HG02610 (cell line): Measurements from ENCODE around the gene ITGAD.
A peak's percentile ranks its signal among the peaks of the same experiment; 100 is the strongest.

Experiments used
- ATAC-seq: cut with Tn5 transposase; IDR thresholded peaks from one replicate; pipeline ENCODE4 v1.9.1; 2021; ENCODE audit warnings: mild to moderate bottlenecking, moderate library complexity; ENCODE audit not compliant: unreplicated experiment

Gene ITGAD

DNA sequence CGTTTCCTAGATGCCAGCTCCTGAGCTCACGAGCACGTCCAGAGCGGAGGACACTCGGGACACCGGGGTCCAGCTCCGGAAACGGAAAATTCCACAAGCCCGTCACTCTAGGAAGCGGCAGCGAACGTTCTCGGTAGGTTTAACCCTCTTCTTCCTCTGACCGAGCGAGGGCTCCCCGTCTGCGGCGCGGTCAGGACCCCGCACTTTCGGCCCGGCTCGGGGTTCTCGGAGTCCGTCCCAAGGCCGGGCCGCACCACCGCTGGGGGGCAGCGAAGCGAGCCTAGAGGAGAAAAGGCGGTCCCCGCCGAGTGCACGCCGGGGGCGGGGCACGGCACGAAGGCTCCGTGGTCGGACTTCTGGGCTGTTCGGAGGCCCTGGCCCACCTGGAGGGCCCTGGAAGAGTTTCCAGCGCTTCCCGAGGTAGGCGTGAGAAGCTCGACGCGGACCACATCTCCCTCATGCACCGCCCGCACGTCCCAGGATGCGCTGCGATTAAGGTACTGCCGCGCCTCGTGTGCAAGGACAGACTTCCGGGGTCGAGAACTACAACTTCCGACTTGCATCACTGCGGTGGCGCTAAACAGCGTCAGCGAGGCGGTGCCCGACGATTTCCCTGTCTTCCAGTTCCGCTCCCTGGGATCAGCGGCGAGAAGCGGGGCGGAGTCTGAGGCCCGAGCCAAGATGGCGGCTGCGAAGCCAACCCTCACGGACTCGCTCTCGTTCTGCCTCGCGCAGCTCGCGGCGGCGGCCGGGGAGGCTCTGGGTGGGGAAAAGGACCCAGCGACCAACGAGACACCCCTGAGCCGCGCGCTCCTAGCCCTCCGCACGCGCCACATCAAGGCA lies 65.9 kb downstream of the ITGAD start, which contains the start of gene ARMC5:
TSS of gene ARMC5 (plus strand) at position 658 of the 843 bp plus-strand sequence. CDS start at position 682, 24 bp downstream.
- peak; percentile 77 for ATAC-seq

DNA sequence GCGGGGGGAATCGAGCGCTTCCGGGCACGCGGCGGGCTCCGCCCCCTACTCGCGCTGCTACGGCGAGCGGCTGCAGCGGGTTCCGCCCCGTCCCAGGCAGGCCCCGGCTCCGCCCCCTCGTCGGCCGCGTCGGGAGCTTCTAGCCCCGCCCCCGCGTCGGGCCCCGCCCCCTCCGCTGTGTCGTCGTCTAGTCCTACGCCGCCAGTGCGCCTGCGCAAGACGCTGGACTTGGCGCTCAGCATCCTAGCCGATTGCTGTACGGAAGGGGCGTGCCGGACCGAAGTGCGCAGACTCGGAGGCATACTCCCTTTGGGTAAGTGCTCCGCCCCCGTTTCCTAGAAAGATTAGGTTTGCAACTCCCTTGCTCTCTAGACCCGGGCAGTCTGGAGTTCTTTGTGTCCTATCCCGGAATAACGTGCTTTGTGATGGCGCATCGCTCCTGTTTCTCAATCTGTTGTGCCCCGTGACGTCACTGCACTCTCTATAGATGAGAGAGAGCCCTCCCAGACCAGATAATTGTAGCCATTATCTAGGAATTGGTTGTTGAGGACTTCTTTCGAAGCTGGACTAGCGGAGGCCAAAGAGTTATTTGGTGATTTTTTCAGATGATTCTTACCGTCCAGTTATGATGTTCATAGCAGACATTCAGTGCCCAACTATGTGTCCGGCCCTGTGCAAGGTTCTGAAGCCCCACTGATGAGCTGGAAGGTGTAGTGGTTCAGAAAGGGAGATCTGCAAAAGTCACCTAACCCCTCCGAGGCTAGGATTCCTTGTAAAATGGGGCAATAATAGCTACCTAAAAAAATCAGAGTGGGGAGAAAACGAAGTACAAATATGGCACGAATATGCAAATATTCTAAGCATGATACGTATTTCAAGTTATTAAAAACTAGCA lies 66.8 kb downstream of the ITGAD start:
- ATAC-seq = peak; percentile 68

DNA sequence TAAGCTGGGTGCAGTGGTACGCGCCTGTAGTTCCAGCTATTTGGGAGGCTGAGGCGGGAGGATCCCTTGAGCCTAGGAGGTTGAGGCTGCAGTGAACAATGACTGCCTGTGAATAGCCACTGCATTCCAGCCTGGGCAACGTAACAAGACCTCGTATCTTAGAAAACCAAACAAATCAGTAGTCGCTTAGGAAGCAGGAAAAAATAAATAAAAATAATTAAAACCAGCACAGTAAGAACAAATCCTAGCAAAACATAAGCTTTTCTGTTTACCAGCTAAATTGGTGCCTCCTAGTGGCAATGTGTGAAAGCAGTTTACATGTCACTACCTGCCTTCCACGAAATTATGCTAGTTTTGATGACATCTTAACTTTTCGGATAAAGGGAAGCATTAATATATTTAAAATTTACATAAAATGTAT lies 67.5 kb downstream of the ITGAD start:
- no peak for ATAC-seq

DNA sequence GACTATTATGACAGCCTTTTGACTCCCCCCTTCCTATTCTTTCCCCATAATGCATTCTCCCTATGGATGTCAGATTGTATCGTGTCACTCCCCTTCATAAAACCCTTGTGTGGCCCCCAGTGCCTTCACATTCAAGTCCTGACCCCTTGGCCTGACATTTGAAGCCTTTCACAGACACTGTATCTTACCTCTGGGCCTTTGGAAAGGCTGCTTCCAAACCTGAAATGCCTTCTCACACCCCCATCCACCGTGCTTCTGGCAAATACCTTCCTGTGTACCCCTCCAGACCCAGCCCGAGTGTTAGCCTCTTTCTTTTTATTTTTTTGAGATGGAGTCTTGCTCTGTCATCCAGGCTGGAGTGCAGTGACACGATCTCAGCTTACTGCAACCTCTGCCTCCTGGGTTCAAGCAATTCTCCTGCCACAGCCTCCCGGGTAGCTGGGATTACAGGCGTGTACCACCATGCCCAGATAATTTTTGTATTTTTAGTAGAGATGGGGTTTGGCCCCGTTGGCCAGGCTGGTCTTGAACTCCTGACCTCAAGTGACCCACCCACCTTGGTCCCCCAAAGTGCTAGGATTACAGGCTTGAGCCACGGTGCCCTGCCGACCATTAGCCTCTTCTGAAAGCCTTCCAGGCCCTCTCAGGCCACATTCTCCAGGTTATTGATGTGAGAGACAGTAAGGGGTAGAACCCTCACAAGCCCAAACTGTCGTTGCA lies 68.2 kb downstream of the ITGAD start:
- no peak for ATAC-seq

DNA sequence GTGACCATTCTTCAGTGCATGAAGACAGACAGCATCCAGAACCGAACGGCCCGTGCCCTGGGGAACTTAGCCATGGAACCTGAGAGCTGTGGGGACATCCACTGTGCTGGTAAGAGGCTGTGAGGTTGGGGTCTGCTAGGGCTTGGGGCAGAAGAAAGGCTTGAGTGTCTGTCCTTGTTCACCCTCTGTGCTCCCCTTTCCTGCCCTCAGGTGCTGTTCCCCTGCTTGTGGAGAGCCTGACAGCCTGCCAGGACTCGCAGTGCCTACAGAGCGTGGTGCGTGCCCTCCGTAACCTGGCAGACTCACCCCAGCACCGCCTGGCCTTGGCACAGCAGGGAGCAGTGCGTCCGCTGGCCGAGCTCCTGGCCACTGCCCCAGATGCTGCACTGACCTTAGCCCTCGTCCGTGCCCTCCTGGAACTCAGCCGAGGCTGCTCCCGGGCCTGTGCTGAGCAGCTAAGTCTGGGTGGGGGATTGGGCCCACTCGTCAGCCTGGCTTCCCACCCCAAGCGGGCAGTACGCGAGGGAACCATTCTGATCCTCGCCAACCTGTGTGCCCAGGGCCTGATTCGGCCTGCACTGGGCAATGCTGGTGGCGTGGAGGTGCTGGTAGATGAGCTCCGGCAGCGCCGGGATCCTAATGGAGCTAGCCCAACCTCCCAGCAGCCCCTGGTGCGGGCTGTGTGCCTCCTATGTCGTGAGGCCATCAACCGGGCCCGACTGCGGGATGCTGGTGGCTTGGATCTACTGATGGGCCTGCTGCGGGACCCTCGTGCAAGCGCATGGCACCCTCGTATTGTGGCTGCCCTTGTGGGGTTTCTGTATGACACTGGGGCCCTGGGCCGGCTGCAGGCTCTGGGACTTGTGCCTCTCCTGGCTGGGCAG lies 69.0 kb downstream of the ITGAD start:
- no peak for ATAC-seq

DNA sequence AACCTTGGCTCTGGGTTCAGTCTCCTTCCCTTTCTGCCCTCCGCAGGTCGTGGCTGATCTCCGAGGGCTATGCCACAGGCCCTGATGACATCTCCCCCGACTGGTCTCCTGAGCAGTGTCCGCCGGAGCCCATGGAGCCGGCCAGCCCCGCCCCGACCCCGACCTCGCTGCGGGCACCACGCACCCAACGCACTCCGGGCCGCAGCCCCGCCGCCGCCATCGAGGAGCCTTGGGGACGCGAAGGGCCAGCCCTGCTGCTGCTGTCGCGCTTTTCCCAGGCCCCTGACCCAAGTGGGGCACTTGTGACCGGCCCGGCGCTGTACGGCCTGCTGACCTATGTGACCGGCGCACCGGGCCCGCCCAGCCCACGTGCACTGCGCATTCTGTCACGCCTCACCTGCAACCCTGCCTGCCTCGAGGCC lies 71.2 kb downstream of the ITGAD start:
- no peak for ATAC-seq

DNA sequence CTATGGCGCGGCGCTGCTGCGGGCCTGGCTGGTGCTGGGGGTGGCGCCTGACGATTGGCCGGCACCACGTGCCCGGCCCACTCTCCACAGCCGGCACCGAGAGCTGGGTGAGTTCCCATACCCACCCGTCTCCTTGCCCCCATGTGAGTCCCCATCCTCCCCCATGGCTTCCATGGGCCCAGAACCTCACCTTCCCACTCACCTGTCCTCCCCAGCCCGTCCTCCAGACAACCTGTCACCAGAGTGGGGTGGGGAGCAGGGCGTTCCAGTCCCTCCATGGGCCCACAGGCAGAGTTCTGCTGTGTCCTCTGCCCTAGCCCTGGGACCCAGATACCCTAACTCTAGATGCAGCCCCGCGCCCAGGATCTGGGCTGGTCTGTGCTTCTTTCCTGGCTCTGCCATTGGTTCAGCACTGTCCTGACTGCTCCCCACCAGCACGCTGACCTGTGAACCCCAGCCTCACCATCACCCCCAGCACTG lies 71.7 kb downstream of the ITGAD start:
- no peak for ATAC-seq

DNA sequence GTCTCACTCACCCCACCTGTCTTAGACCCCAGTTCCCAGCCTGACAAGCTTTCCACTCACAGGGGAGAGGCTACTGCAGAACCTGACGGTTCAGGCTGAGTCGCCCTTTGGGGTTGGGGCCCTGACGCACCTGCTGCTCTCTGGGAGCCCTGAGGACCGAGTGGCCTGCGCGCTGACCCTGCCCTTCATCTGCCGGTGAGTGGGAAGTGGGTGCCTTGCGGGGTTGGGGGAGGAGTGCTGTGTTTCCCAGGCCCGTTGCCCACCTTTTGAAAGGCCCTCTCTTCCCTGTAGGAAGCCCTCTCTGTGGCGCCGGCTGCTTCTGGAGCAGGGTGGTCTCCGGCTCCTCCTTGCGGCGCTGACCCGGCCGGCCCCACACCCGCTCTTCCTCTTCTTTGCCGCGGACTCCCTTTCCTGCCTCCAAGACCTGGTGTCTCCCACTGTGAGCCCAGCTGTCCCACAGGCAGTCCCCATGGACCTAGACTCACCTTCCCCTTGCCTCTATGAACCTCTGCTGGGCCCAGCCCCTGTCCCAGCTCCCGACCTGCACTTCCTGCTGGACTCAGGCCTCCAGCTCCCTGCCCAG lies 72.7 kb downstream of the ITGAD start:
- ATAC-seq = no peak

DNA sequence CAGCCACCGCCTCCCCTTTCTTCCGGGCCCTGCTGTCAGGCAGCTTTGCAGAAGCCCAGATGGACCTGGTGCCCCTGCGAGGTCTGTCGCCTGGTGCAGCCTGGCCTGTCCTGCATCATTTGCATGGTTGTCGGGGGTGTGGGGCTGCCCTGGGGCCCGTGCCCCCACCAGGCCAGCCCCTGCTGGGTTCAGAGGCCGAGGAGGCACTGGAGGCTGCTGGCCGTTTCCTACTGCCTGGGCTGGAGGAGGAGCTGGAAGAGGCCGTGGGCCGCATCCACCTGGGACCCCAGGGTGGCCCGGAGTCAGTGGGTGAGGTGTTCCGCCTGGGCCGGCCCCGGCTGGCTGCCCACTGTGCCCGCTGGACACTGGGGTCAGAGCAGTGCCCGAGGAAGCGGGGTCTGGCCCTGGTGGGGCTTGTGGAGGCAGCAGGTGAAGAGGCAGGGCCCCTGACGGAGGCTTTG lies 73.3 kb downstream of the ITGAD start:
- no peak for ATAC-seq

DNA sequence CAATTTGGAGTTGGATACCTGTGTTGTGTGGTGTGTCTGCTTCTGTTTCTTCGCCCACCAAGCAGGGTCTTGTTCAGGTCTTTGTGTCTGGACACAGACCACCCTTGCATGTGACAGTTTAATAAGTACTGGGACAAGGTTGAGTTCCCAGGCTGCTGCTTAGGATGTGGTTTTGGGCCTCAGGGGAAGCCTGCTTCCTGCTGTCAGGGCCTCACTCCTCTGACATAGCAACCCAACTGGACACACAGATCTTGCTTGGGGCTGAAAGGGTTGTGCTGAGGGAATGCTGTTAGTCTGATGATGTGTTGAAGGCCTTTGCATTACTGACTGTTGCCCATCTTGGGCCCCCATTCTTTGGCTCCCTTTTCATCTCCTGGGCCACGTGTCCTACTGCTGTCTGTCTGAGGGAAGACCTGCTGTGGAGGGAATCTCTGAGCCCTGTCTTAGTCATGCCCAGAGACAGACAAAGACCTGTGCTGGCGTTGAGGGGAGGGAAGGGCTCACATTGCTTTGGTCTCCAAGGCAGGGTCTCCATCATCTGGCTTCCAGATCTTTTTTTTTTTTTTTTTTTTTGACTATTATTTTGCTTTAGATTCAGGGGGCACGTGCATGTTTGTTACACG lies 74.1 kb downstream of the ITGAD start:
- peak; percentile 49 for ATAC-seq

DNA sequence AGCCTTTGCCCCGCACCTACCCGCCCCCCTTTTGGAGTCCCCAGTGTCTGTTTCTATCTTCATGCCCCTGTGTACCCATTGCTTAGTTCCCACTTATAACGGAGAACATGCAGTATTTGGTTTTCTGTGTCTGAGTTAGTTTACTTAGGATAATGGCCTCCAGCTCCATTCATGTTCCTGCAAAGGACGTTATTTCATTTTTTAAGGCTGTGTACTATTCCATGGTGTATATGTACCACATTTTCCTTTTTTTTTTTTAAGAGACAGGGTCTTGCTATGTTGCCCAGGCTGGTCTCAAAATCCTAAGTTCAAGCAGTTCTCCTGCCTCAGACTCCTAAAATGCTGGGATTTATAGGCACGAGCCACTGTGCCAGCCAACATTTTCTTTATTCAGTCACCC lies 74.7 kb downstream of the ITGAD start:
- no peak for ATAC-seq

DNA sequence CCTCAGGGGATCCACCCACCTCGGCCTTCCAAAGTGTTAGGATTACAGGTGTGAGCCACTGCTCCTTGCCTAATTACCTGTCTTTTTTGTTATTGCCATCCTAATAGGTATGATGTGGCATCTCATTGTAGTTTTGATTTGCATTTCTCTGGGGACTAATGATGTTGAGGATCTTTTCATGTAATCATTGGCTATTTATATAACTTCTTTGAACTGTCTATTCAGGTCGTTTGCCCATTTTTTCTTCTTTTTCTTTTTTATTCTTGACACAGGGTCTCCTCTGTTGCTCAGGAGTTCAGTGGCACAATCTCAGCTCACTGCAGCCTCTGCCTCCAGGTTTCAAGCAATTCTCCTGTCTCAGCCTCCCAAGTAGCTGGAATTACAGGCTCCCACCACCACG lies 77.5 kb downstream of the ITGAD start:
- ATAC-seq = no peak

DNA sequence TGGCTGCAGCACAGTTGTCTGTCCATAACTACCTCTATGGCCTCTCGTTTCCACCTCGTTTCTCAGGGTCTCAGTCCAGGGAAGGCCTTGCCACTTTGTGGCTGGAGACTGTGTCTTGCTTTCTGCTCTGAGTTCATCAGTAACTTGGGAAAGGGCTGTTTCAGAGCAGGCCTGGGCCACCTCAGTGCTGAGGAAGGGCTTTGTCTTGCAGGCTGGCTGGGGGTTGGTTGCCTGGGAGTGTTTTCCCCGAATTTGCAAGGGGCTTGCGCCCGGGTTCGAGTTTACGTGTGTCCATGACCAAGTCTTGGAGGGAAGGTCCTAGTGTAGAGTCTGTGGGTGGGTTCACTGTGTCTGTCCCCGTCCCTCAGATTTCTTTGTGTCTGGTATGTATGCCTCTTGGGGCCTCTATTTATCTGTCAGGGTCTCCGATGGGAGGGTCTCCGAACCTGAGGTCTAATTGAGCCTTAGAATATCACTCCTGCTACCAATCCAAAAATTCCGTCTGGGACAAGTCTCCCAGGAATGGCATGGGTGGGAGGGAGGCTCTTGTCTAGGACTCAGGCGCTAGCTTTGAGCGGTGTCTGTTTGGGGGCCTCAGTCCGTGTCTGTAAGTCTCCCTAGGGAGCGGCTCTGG lies 78.2 kb downstream of the ITGAD start:
- ATAC-seq = no peak

DNA sequence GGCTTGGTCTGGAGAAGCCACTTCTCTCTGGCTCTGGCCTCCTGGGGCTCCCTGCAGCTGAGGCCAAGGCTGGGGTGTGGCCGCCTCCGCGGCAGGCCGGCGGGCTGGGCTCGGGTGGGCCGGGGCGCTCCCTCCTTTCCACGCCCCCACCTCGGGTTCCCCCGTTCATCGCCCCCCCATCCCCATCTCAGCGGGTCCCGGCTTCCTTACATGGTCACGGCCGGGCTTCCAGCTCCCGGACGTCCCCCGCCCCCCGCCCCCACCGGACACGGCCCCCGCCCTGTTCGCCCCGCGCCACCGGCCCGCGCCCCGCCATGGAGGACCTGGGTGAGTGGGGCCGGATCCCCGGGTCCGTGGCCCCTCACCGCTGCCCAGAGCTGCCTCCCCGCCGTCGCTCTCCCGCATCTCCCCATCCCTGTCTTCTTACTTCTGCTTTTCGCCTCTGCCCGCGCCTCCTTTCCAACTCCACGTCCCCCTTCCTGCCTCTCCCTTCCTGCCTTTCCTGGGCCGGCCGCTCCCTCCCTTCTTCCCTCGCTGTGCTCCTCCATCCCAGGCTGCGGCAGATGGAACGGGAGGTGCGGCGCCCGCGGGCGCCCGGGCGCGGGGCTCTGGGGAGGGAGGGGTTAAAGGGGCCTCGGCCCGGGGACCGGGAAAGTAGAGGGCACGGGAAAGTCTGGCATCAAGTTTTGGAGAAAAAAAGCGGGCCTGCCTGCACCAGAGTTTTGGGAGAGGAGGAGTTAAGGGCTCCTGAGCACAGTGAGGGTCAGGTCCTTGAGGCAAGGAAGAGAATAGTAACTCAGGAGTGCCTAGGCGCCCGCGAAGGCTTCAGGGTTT lies 79.0 kb downstream of the ITGAD start, which contains the start of gene TGFB1I1:
TSS of gene TGFB1I1 (plus strand) at position 278 of the 834 bp plus-strand sequence. CDS start at position 315, 37 bp downstream.
- no peak for ATAC-seq

DNA sequence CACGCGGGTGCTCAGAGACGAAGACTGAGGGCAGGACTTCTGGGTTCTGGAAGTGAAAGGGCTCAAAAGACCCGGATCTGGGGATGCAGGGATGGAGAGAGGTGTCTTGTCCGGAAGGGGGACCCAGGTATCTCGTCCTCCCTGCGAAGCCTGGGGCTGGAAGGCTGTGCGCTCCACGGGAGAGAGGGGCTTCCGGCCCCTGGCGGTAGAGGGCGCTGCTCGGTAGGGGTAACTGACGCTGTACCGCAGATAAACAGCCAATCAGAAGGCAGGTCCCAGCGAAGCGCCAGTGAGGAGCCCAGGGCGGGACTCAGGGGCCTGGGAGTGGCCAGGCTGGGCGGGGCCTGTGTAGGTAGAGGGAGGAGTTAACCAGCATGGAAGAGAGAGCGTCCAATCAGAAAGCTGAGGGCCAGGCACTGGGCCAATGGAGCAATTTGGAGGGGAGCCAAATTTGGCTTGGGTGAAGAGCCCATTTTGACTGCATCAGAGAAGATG lies 79.6 kb downstream of the ITGAD start:
- no peak for ATAC-seq

DNA sequence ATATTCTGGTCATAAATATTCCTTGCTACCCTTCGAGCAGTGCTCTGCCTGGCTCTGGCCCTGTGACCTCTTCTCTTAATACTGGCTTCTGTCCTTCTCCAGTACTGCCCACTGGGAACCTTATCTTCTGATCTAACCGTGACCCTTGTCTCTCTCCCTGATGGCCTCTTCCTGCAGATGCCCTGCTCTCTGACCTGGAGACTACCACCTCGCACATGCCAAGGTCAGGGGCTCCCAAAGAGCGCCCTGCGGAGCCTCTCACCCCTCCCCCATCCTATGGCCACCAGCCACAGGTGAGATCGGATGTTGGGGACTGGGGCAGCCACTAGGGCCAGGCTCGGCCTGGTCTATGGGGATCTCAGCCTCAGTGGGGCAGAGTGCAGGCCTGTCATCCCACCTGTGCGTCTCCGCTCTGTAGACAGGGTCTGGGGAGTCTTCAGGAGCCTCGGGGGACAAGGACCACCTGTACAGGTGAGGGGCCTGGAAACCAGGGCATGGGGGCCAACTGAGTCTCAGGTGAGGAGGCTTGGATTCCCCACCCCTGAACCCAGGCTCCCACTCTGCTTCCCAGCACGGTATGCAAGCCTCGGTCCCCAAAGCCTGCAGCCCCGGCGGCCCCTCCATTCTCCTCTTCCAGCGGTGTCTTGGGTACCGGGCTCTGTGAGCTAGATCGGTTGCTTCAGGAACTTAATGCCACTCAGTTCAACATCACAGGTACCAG lies 80.3 kb downstream of the ITGAD start:
- no peak for ATAC-seq
